Central memory CD8-positive, alpha-beta T cell (primary cell): ENCODE results near the gene HSPA5.
A peak's percentile ranks its signal among the peaks of the same experiment; 100 is the strongest.
"Not testable (repeated sequence)": the region's sequence is repeated elsewhere in the genome, so short reads cannot be mapped to it uniquely, and the experiment has no call there.

Experiments used
- ATAC-seq: fragments of 150-1000 bp; cut with Tn5 transposase; replicated peaks from 2 replicates; pipeline ENCODE4 v1.10.0; 2022; ENCODE audit warnings: mild to moderate bottlenecking, moderate FRiP score, moderate number of reproducible peaks; ENCODE audit not compliant: poor library complexity, severe bottlenecking; ENCODE audit errors: extremely low read depth
- DNase-seq, 2 donors: peaks; one replicate each; pipeline ENCODE4 v3.0.0; 2021; ENCODE audit warnings: low spot score in 2 of 2
- H3K27ac Mint-ChIP-seq: one replicate; pipeline ENCODE4 v1.8.0; 2022; ENCODE audit warnings: low read depth, mild to moderate bottlenecking, moderate library complexity, mixed read lengths
- H3K27me3 Mint-ChIP-seq: one replicate; pipeline ENCODE4 v1.8.0; 2022; ENCODE audit warnings: mixed read lengths
- H3K36me3 Mint-ChIP-seq: one replicate; pipeline ENCODE4 v1.8.0; 2022; ENCODE audit warnings: mild to moderate bottlenecking, moderate library complexity, mixed read lengths; ENCODE audit not compliant: insufficient read depth
- H3K4me1 Mint-ChIP-seq: one replicate; pipeline ENCODE4 v1.8.0; 2022; ENCODE audit warnings: mixed read lengths
- H3K4me3 Mint-ChIP-seq: one replicate; pipeline ENCODE4 v1.8.0; 2022; ENCODE audit warnings: mild to moderate bottlenecking, moderate library complexity, mixed read lengths
- H3K9me3 Mint-ChIP-seq: one replicate; pipeline ENCODE4 v1.8.0; 2022; ENCODE audit warnings: mixed read lengths

HSPA5 gene

GRCh38 chr9:125238915-125239446 is 2.2 kb downstream of the HSPA5 start:
- no peaks in the 10 kb centered on the region for H3K9me3 Mint-ChIP-seq
- peaks cover 51% of the 10 kb centered on the region for H3K4me1 Mint-ChIP-seq
- H3K4me3 Mint-ChIP-seq = peak overlapping the region; percentile 96
- peak overlapping the region; percentile 99 for H3K27ac Mint-ChIP-seq
- DNase-seq (no peak), ATAC-seq (no peak)
- peaks cover 79% of the 10 kb centered on the region for H3K36me3 Mint-ChIP-seq
- H3K27me3 Mint-ChIP-seq = no peaks in the 10 kb centered on the region

GRCh38 chr9:125238127-125238914 is 2.8 kb downstream of the HSPA5 start:
- peak overlapping the region; percentile 99 for H3K27ac Mint-ChIP-seq

GRCh38 chr9:125236520-125237159 is 4.5 kb downstream of the HSPA5 start:
- not testable (repeated sequence) for ATAC-seq, H3K27me3 Mint-ChIP-seq, H3K9me3 Mint-ChIP-seq, DNase-seq
- Mint-ChIP-seq H3K36me3 (peaks cover 84% of the 10 kb centered on the region), H3K4me1 (peaks cover 44% of the 10 kb centered on the region), H3K27ac (peak overlapping the region; percentile 81), H3K4me3 (peak overlapping the region; percentile 96)

More at GRCh38 chr9:125238127-125238914, 2.8 kb downstream of the HSPA5 start:
- Mint-ChIP-seq H3K4me1 (peaks cover 51% of the 10 kb centered on the region), H3K9me3 (no peaks in the 10 kb centered on the region), H3K4me3 (peak overlapping the region; percentile 96), H3K27me3 (no peaks in the 10 kb centered on the region), H3K36me3 (peaks cover 85% of the 10 kb centered on the region)
- no peak for DNase-seq
- ATAC-seq = no peak

- H3K36me3 Mint-ChIP-seq = peaks cover 77% of the 10 kb centered on the region
- ATAC-seq = no peak
- DNase-seq = no peak
- no peaks in the 10 kb centered on the region for H3K9me3 Mint-ChIP-seq
- H3K27me3 Mint-ChIP-seq = no peaks in the 10 kb centered on the region
- peaks cover 38% of the 10 kb centered on the region for H3K4me1 Mint-ChIP-seq
- peak overlapping the region; percentile 96 for H3K4me3 Mint-ChIP-seq
- H3K27ac Mint-ChIP-seq = peak overlapping the region; percentile 81
Observed at GRCh38 chr9:125235804-125236519, 5.2 kb downstream of the HSPA5 start.

GRCh38 chr9:125234099-125234498 is 7.0 kb downstream of the HSPA5 start:
- not testable (repeated sequence) for DNase-seq, H3K27ac Mint-ChIP-seq, ATAC-seq, H3K4me3 Mint-ChIP-seq, H3K27me3 Mint-ChIP-seq, H3K9me3 Mint-ChIP-seq
- peaks cover 68% of the 10 kb centered on the region for H3K36me3 Mint-ChIP-seq
- peaks cover 34% of the 10 kb centered on the region for H3K4me1 Mint-ChIP-seq

- ATAC-seq = no peak
- no peak overlapping the region for H3K27ac Mint-ChIP-seq
Observed at GRCh38 chr9:125233678-125234077, 7.5 kb downstream of the HSPA5 start.

GRCh38 chr9:125227761-125228160 is 13.4 kb downstream of the HSPA5 start:
- no peak overlapping the region for H3K27ac Mint-ChIP-seq
- H3K36me3 Mint-ChIP-seq = peaks cover 30% of the 10 kb centered on the region
- no peaks in the 10 kb centered on the region for H3K27me3 Mint-ChIP-seq
- no peak for ATAC-seq
- H3K4me1 Mint-ChIP-seq = no peaks in the 10 kb centered on the region
- H3K4me3 Mint-ChIP-seq = no peak overlapping the region
- no peaks in the 10 kb centered on the region for H3K9me3 Mint-ChIP-seq
- DNase-seq = no peak

More at GRCh38 chr9:125233678-125234077, 7.5 kb downstream of the HSPA5 start:
- H3K4me3 Mint-ChIP-seq = no peak overlapping the region
- peaks cover 30% of the 10 kb centered on the region for H3K4me1 Mint-ChIP-seq
- no peaks in the 10 kb centered on the region for H3K27me3 Mint-ChIP-seq
- DNase-seq = no peak
- peaks cover 66% of the 10 kb centered on the region for H3K36me3 Mint-ChIP-seq
- no peaks in the 10 kb centered on the region for H3K9me3 Mint-ChIP-seq

GRCh38 chr9:125224858-125225257 is 16.3 kb downstream of the HSPA5 start:
- peaks cover 34% of the 10 kb centered on the region for H3K36me3 Mint-ChIP-seq
- H3K27ac Mint-ChIP-seq, H3K27me3 Mint-ChIP-seq, H3K4me3 Mint-ChIP-seq, DNase-seq, H3K4me1 Mint-ChIP-seq, H3K9me3 Mint-ChIP-seq, ATAC-seq: not testable (repeated sequence)

- ATAC-seq (no peak), DNase-seq (no peak)
- Mint-ChIP-seq H3K4me1 (no peaks in the 10 kb centered on the region), H3K4me3 (no peak overlapping the region), H3K36me3 (peaks cover 33% of the 10 kb centered on the region), H3K9me3 (no peaks in the 10 kb centered on the region), H3K27ac (no peak overlapping the region), H3K27me3 (no peaks in the 10 kb centered on the region)
Observed at GRCh38 chr9:125218621-125219020, 22.5 kb downstream of the HSPA5 start.

- Mint-ChIP-seq H3K27me3 (no peaks in the 10 kb centered on the region), H3K27ac (no peak overlapping the region), H3K9me3 (no peaks in the 10 kb centered on the region), H3K4me3 (no peak overlapping the region), H3K36me3 (peaks cover 33% of the 10 kb centered on the region), H3K4me1 (no peaks in the 10 kb centered on the region)
- no peak for DNase-seq
- no peak for ATAC-seq
Observed at GRCh38 chr9:125214186-125214585, 27.0 kb downstream of the HSPA5 start.

- H3K27ac Mint-ChIP-seq = peak overlapping the region; percentile 45
- H3K9me3 Mint-ChIP-seq = no peaks in the 10 kb centered on the region
- ATAC-seq (no peak), DNase-seq (no peak)
- H3K36me3 Mint-ChIP-seq = peaks cover 40% of the 10 kb centered on the region
- peaks cover 21% of the 10 kb centered on the region for H3K4me1 Mint-ChIP-seq
- no peak overlapping the region for H3K4me3 Mint-ChIP-seq
- H3K27me3 Mint-ChIP-seq = no peaks in the 10 kb centered on the region
Observed at GRCh38 chr9:125204477-125204876, 36.7 kb downstream of the HSPA5 start.

- ATAC-seq = no peak
Observed at GRCh38 chr9:125202846-125203618, 38.1 kb downstream of the HSPA5 start.

More at GRCh38 chr9:125202846-125203618, 38.1 kb downstream of the HSPA5 start:
- peaks cover 21% of the 10 kb centered on the region for H3K4me1 Mint-ChIP-seq
- H3K36me3 Mint-ChIP-seq = peaks cover 28% of the 10 kb centered on the region
- H3K27ac Mint-ChIP-seq = no peak overlapping the region
- no peak for DNase-seq
- no peaks in the 10 kb centered on the region for H3K9me3 Mint-ChIP-seq
- no peaks in the 10 kb centered on the region for H3K27me3 Mint-ChIP-seq
- H3K4me3 Mint-ChIP-seq = no peak overlapping the region
